ENCODE measurements around the gene C1QTNF9B.

GRCh38 chr13:23856008-23856750, 41.1 kb downstream of the C1QTNF9B start:
- TF ChIP-seq POLR2A (IDR thresholded peaks at IDR 0.05; ENCODE audit: low read length), result no peak
- TF ChIP-seq, protein P1, sequence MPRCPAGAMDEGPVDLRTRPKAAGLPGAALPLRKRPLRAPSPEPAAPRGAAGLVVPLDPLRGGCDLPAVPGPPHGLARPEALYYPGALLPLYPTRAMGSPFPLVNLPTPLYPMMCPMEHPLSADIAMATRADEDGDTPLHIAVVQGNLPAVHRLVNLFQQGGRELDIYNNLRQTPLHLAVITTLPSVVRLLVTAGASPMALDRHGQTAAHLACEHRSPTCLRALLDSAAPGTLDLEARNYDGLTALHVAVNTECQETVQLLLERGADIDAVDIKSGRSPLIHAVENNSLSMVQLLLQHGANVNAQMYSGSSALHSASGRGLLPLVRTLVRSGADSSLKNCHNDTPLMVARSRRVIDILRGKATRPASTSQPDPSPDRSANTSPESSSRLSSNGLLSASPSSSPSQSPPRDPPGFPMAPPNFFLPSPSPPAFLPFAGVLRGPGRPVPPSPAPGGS (IDR thresholded peaks at IDR 0.05), result no peak
- TF ChIP-seq, protein P2, sequence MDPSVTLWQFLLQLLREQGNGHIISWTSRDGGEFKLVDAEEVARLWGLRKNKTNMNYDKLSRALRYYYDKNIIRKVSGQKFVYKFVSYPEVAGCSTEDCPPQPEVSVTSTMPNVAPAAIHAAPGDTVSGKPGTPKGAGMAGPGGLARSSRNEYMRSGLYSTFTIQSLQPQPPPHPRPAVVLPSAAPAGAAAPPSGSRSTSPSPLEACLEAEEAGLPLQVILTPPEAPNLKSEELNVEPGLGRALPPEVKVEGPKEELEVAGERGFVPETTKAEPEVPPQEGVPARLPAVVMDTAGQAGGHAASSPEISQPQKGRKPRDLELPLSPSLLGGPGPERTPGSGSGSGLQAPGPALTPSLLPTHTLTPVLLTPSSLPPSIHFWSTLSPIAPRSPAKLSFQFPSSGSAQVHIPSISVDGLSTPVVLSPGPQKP (IDR thresholded peaks at IDR 0.05; ENCODE audit: low read depth, low read length), result no peak
- no peak for TF ChIP-seq USF2 (IDR thresholded peaks at IDR 0.05)
- TF ChIP-seq, protein P3, sequence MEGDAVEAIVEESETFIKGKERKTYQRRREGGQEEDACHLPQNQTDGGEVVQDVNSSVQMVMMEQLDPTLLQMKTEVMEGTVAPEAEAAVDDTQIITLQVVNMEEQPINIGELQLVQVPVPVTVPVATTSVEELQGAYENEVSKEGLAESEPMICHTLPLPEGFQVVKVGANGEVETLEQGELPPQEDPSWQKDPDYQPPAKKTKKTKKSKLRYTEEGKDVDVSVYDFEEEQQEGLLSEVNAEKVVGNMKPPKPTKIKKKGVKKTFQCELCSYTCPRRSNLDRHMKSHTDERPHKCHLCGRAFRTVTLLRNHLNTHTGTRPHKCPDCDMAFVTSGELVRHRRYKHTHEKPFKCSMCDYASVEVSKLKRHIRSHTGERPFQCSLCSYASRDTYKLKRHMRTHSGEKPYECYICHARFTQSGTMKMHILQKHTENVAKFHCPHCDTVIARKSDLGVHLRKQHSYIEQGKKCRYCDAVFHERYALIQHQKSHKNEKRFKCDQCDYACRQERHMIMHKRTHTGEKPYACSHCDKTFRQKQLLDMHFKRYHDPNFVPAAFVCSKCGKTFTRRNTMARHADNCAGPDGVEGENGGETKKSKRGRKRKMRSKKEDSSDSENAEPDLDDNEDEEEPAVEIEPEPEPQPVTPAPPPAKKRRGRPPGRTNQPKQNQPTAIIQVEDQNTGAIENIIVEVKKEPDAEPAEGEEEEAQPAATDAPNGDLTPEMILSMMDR (IDR thresholded peaks at IDR 0.05), result no peak
- no peak for TF ChIP-seq EP300 (IDR thresholded peaks at IDR 0.05)
- no peak for TF ChIP-seq CHD4 (IDR thresholded peaks at IDR 0.05; ENCODE audit: borderline replicate concordance)
- TF ChIP-seq HMGXB4 (CRISPR knock-in tag; IDR thresholded peaks at IDR 0.05; ENCODE audit: borderline replicate concordance), result no peak
- no peak for TF ChIP-seq RCOR1 (IDR thresholded peaks at IDR 0.05; ENCODE audit: low read depth, low read length)
- TF ChIP-seq MAZ (IDR thresholded peaks at IDR 0.05; ENCODE audit: borderline replicate concordance, low read depth, low read length), result no peak
- no peak for TF ChIP-seq POLR2AphosphoS2 (conservative IDR thresholded peaks at IDR 0.05; ENCODE audit: low read length)

Measured in A549 (cell line).